NCI-H2081 (cell line): ENCODE results near the gene KIF14.

Source experiments
- DNase-seq, 2 experiments: peaks; one replicate each; lab custom pipeline; 2025; lab: John Stamatoyannopoulos, UW

Gene KIF14

GRCh38 chr1:200620273-200621131 lies at the start of gene KIF14:
Gene KIF14 (minus strand): TSS chr1:200620751. CDS start chr1:200618723, 2,028 bp downstream.
- peak; percentile 96 to 97 for DNase-seq

- DNase-seq, result peak; percentile 97
Observed at GRCh38 chr1:200669314-200670241, 49.0 kb upstream of the KIF14 start, which contains the start of gene DDX59. Gene DDX59 (minus strand): TSS chr1:200669907. CDS start chr1:200666740, 3,167 bp downstream.

GRCh38 chr1:200668514-200669313 lies 48.2 kb upstream of the KIF14 start:
- DNase-seq, result no peak

- no peak for DNase-seq
Observed at GRCh38 chr1:200666309-200666708, 45.8 kb upstream of the KIF14 start.

GRCh38 chr1:200665861-200666260 lies 45.3 kb upstream of the KIF14 start:
- DNase-seq, result no peak

- no peak for DNase-seq
Observed at GRCh38 chr1:200660719-200661118, 40.2 kb upstream of the KIF14 start.

GRCh38 chr1:200659269-200659668 lies 38.7 kb upstream of the KIF14 start:
- no peak for DNase-seq

GRCh38 chr1:200658037-200658818 lies 37.7 kb upstream of the KIF14 start:
- no peak for DNase-seq

- no peak for DNase-seq
Observed at GRCh38 chr1:200654660-200655059, 34.1 kb upstream of the KIF14 start.

GRCh38 chr1:200653022-200653462 lies 32.5 kb upstream of the KIF14 start:
- DNase-seq, result no peak

- DNase-seq, result no peak
Observed at GRCh38 chr1:200652378-200652777, 31.8 kb upstream of the KIF14 start.

- DNase-seq, result no peak
Observed at GRCh38 chr1:200646515-200646914, 26.0 kb upstream of the KIF14 start.

- no peak for DNase-seq
Observed at GRCh38 chr1:200644021-200644420, 23.5 kb upstream of the KIF14 start.

GRCh38 chr1:200642481-200642880 lies 21.9 kb upstream of the KIF14 start:
- no peak for DNase-seq

GRCh38 chr1:200640963-200641401 lies 20.4 kb upstream of the KIF14 start:
- DNase-seq, result no peak

- no peak for DNase-seq
Observed at GRCh38 chr1:200640373-200640962, 19.9 kb upstream of the KIF14 start.

- no peak for DNase-seq
Observed at GRCh38 chr1:200638073-200638472, 17.5 kb upstream of the KIF14 start.

- no peak for DNase-seq
Observed at GRCh38 chr1:200636681-200637080, 16.1 kb upstream of the KIF14 start.

GRCh38 chr1:200634261-200635122 lies 13.9 kb upstream of the KIF14 start:
- DNase-seq, result no peak
